ENCODE results near the gene SYTL5.

GRCh38 chrX:38111196-38111595 is 104.8 kb downstream of the SYTL5 start:
- TF ChIP-seq POLR2A (IDR thresholded peaks at IDR 0.05), result no peak
- TF ChIP-seq, protein P1, sequence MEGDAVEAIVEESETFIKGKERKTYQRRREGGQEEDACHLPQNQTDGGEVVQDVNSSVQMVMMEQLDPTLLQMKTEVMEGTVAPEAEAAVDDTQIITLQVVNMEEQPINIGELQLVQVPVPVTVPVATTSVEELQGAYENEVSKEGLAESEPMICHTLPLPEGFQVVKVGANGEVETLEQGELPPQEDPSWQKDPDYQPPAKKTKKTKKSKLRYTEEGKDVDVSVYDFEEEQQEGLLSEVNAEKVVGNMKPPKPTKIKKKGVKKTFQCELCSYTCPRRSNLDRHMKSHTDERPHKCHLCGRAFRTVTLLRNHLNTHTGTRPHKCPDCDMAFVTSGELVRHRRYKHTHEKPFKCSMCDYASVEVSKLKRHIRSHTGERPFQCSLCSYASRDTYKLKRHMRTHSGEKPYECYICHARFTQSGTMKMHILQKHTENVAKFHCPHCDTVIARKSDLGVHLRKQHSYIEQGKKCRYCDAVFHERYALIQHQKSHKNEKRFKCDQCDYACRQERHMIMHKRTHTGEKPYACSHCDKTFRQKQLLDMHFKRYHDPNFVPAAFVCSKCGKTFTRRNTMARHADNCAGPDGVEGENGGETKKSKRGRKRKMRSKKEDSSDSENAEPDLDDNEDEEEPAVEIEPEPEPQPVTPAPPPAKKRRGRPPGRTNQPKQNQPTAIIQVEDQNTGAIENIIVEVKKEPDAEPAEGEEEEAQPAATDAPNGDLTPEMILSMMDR (IDR thresholded peaks at IDR 0.05), result no peak

All from adrenal gland (tissue), 5 donors.